CD4-positive, alpha-beta T cell treated with Interleukin-15 for 1 hour (primary cell): Measurements from ENCODE around the gene GPR137.
"Not testable (repeated sequence)": the region's sequence is repeated elsewhere in the genome, so short reads cannot be mapped to it uniquely, and the experiment has no call there.

Experiments used
- DNase-seq: peaks from one replicate; pipeline ENCODE4 v3.0.0-alpha.2; 2020

GPR137 gene, protein sequence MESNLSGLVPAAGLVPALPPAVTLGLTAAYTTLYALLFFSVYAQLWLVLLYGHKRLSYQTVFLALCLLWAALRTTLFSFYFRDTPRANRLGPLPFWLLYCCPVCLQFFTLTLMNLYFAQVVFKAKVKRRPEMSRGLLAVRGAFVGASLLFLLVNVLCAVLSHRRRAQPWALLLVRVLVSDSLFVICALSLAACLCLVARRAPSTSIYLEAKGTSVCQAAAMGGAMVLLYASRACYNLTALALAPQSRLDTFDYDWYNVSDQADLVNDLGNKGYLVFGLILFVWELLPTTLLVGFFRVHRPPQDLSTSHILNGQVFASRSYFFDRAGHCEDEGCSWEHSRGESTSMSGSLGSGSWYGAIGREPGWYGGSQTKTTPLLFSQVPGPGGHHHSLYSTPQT

DNA sequence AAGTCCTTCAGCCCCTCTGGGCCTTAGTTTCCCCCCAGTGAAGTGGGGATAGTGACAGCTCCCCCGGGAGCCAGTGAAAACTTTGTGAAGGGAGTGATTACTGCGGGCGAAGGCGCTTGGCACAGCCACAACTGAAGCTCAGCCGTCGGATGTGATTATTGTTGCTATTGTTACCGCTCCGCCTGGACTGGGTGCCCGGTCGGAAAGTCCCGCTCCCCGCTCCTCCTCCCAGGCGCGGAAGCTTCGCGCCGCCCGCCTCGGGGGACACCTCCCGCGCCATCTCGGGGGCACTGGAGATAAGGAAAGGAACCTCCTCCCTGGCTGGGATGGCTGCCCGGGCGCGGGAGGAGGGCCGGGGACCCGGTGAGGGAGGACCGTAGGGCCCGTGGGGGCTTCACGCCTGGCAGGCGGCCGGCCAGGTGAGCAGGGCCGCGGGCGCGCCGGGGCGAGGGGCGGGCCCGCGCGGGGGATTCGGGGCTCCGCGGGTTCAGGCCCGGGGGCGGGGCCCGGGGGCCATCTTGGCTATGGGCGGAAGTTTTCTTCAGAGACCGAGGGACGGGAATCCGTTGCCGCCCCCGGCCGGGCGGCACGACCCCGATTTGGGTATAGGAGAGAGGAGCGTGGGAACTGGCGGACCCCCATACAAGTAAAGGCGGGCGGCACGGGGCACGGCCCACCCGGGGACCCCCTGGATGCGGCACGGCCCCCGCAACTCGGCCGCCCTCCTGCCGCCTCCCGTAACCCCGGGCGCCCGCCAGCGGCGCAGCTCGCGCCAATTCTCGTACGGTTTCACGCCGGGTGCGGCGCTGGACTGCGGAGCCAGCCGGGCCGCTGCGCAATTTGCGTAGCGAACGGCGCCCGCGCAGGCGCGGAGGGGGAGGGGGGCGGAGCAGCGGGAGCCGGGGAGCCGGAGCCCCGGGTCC lies at the start of gene GPR137:
Gene GPR137, plus strand, starts transcription at position 887 of the 923 bp plus-strand sequence. CDS start 677 bp downstream, outside the sequence.
- DNase-seq = peak; percentile 91

DNA sequence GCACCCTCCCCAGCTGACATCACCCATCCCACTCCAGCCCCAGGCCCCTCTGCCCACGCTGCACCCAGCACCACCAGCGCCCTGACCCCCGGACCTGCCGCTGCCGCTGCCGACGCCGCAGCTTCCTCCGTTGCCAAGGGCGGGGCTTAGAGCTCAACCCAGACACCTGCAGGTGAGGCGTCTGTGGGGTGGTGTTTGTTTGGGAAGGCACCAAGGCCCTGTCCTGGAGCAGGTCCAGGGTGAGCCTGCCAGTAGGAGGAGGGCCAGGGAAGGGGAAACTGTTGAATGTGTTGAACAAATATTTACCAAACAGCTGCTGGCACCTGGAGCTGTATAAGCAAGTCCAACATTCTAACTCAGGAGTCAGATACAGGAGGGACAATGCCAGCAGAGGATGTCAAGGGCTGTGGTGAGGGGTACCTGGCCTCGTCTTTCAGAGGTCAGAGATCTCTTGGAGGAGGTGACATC lies 48.1 kb upstream of the GPR137 start:
- no peak for DNase-seq

DNA sequence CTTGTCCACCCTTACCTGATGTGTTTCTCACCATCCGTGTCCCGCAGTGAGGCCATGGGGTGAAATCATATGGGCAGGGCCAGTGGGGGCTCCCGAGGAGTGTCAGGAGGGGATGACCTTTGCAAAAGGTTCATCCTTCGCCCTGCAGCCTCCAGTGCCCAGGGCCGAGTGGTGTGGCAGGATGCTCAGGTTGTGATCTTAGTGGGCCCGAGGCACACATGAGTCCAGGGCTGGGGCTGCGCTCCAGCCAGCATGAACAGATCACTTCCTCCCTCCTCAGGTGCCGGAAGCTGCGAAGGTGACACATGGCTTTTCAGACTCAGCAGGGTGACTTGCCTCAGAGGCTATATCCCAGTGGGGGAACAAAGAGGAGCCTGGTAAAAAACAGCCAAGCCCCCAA lies 47.6 kb upstream of the GPR137 start:
- DNase-seq = no peak

DNA sequence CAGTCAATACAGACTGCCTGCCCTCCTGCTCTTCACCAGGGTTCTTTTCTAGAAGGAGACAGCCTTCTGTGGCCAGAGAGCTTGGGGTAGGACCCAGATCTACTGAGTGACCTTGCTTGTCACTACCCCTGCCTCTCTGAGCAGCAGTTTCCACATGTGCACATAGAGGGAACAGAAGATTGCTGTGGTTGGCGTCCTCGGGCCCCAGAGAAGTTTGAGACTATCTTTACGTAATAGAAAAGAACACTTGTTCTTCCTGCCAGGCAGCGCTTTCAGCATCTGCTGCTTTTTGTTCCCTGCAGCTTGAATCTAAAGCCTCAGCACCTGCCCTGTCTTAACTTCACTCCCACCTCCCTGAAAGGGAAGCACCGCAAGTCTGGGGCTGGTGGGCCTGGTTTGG lies 46.6 kb upstream of the GPR137 start:
- DNase-seq = no peak

DNA sequence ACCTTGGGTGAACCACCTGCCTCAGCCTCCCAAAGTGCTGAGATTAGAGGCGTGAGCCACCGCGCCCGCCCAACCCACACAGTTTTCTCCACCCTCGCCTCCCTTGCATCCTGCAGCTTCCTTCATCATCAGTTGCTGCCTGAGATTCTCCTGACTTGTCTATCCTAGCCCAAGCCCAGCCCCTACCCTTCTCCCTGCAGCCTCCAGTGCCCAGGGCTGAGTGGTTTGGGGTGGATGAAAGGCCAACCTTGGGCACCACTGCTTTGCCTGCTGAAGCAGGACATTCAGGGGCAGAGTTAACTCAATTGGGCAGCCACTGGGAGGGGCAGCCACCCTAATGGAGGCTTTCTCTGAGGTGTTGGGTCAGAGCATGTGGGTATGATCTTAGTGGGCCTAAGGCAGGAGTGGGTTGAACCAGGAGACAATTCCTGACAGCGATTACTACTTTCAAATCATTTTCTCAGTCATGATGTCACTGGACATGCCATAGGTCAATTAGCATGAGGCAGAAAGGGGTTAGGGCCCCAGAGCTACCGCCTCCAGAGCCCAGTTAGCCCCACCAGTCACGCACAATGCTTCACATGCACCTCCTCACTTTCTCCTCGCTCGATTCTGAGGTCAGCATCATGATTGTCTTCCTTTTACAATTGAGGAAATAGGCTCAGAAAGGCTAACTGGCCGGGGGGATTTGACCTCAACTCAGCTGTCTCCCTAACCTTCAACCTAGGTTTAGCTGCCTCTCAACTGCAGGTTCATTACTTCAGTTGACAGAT lies 45.8 kb upstream of the GPR137 start:
- DNase-seq = peak; percentile 84

GRCh38 chr11:64240435-64241240 lies 45.0 kb upstream of the GPR137 start, which contains the start of gene FKBP2:
TSS of gene FKBP2 (plus strand) at chr11:64241095. CDS start at chr11:64242388, 1,293 bp downstream.
- peak; percentile 99 for DNase-seq

DNA sequence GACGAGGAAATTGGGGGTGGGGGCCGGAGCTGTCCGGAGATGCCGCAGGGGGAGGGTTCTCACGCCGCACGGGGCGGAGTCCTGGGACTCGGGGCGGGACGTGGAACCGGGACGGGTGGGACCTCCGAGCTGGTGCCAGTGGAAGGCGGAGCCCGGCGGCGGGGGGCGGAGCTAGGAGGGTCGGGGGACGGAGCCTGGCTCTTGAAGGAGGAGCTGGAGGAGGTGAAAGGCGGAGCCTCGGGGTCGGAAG lies 44.5 kb upstream of the GPR137 start:
- no peak for DNase-seq

- peak; percentile 99 for DNase-seq
These were observed 43.9 kb upstream of the GPR137 start for GRCh38 chr11:64241491-64242374.

- DNase-seq = no peak
These were observed 42.3 kb upstream of the GPR137 start for GRCh38 chr11:64243236-64243854.

GRCh38 chr11:64244107-64244506 lies 41.5 kb upstream of the GPR137 start:
- no peak for DNase-seq

DNA sequence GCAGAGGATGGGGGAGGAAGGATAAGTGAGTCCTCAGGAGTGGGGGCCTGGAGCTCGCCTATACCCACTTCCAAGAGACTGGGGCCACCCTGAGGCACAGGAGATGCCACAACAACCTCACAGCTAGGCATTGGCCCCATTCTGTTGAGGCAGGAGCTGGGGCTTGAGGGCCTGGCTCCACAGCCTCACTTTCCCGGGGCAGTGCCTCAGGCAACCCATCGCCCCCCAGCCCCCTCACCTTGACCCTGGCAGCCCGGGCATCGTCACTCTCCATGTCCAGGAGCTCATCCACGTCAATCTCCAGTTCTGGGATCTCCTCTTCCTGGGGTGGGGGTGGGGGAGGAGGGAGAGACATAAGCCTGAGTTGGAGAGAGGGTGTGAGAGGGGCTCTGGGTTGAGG lies 40.7 kb upstream of the GPR137 start:
- no peak for DNase-seq

DNA sequence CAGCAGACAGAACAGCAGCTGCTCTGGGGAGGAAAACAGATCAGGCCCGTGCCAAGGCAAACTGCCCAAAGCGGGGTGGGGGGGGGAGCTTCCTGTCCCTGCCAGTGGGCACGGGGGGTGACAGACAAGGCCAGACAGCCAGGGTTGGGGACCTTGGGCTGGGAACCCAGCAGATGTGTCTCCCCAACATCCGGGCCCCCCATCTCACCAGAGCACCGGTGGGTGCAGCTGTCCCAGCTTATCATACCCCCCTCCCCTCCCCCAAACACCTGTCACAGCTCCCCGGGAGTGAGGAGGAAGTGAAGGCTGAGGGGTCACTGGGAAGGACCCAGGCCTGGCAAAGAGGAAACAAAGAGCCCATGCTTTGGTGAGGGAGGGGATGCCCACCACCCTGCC lies 40.2 kb upstream of the GPR137 start:
- DNase-seq = peak; percentile 64

GRCh38 chr11:64245797-64246620 lies 39.6 kb upstream of the GPR137 start:
- peak; percentile 81 for DNase-seq

GRCh38 chr11:64246621-64246870 lies 39.1 kb upstream of the GPR137 start:
- DNase-seq = not testable (repeated sequence)

DNA sequence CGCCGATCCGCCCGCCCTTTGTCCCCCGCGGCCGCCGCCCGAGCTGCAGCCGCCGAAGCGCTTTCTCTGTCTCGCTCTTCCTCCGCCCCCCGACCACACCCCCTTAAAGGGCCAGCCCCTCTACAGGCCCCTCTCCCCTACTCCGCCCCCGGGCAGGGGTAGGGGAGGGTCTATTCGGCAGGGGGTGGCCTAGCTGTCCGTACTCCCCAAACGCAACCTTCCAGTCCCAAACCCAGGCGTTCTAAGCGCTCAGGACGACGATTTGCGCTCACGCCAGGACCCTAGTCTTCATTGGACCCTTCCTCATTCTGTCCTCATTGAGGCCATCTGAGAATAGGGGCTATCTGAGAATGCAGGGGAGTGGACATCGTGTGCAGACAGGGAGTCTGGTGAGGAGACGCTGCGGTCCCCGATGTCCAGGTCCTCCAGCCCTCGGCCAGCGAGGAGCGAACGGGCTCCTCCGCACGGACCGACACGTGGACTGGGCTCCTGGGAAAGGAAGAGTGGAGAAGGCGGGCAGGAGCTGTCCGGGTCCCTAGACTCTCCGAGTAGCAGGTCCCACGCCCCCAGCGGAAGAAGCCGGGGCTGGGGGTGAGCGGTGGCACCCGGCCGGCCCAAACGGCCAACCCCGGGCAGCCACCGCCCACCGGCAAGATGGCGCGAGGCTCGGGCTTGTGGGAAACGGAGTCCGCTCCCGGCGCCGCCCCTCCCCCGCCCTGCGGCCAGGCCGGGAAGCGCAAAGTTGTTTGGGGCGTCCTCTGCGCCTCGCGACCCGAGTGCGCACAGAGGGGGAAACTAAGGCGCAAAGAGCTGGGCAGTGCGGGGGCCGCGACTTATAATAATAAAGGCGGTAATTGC lies 38.5 kb upstream of the GPR137 start, which contains the start of gene PPP1R14B:
Gene PPP1R14B, minus strand, starts transcription at position 73 of the 858 bp plus-strand sequence. CDS start 270 bp downstream, outside the sequence.
- peak; percentile 82 for DNase-seq

- DNase-seq = no peak
These were observed 37.7 kb upstream of the GPR137 start for GRCh38 chr11:64247729-64248531.

- no peak for DNase-seq
These were observed 37.1 kb upstream of the GPR137 start for GRCh38 chr11:64248578-64248977.

GRCh38 chr11:64249038-64249437 lies 36.6 kb upstream of the GPR137 start:
- no peak for DNase-seq
